Trophoblast cell (in vitro differentiated cells and primary cell): ENCODE measurements around the gene COTL1.

Experiments
- DNase-seq, 2 donors: peaks; one replicate each; pipeline ENCODE4 v3.0.0-alpha.2; 2016
- H2AFZ ChIP-seq: 2 replicates; pipeline ENCODE4 v1.6.1; 2013; ENCODE audit warnings: low read length, moderate library complexity, mild to moderate bottlenecking; ENCODE audit not compliant: insufficient read depth, poor library complexity
- H2AK5ac ChIP-seq: 2 replicates; pipeline ENCODE4 v1.6.1; 2013; ENCODE audit warnings: mild to moderate bottlenecking, low read length
- H2BK120ac ChIP-seq: 2 replicates; pipeline ENCODE4 v1.6.1; 2013; ENCODE audit warnings: low read length, mild to moderate bottlenecking, moderate library complexity; ENCODE audit not compliant: insufficient read depth, poor library complexity
- H2BK12ac ChIP-seq: 2 replicates; pipeline ENCODE4 v1.6.1; 2013; ENCODE audit warnings: mild to moderate bottlenecking, low read length, moderate library complexity
- H2BK5ac ChIP-seq: 2 replicates; pipeline ENCODE4 v1.6.1; 2013; ENCODE audit warnings: low read length, low read depth, moderate library complexity, mild to moderate bottlenecking; ENCODE audit not compliant: poor library complexity
- H3K14ac ChIP-seq: 2 replicates; pipeline ENCODE4 v1.6.1; 2013; ENCODE audit warnings: mild to moderate bottlenecking, low read length
- H3K18ac ChIP-seq: 2 replicates; pipeline ENCODE4 v1.6.1; 2013; ENCODE audit warnings: mild to moderate bottlenecking, low read length
- H3K23ac ChIP-seq: 2 replicates; pipeline ENCODE4 v1.6.1; 2013; ENCODE audit warnings: low read length
- H3K27ac ChIP-seq: 2 replicates; pipeline ENCODE4 v1.5.1; 2013; ENCODE audit warnings: low read depth, mild to moderate bottlenecking, inconsistent platforms, low read length, moderate library complexity
- H3K27me3 ChIP-seq: 2 replicates; pipeline ENCODE4 v1.6.1; 2013; ENCODE audit warnings: inconsistent platforms, mild to moderate bottlenecking, low read length, moderate library complexity; ENCODE audit not compliant: insufficient read depth
- H3K36me3 ChIP-seq, 2 experiments: 1 replicate in 1 of 2; 2 replicates in 1 of 2; pipeline ENCODE4 v1.6.1; 2013; ENCODE audit warnings: low read length in 2 of 2, mild to moderate bottlenecking in 2 of 2, moderate library complexity in 1 of 2; ENCODE audit not compliant: insufficient read depth in 2 of 2, control insufficient read depth in 1 of 2
- H3K4ac ChIP-seq: 2 replicates; pipeline ENCODE4 v1.6.1; 2013; ENCODE audit warnings: low read depth, mild to moderate bottlenecking, low read length, moderate library complexity
- H3K4me1 ChIP-seq, 2 experiments: 1 replicate in 1 of 2; 2 replicates in 1 of 2; pipeline ENCODE4 v1.6.1; 2013; ENCODE audit warnings: low read length in 2 of 2, mild to moderate bottlenecking in 2 of 2, moderate library complexity in 1 of 2; ENCODE audit not compliant: insufficient read depth in 2 of 2, control insufficient read depth in 1 of 2
- H3K4me2 ChIP-seq: 2 replicates; pipeline ENCODE4 v1.6.1; 2013; ENCODE audit warnings: inconsistent platforms, mild to moderate bottlenecking, low read length, moderate library complexity
- H3K4me3 ChIP-seq: 2 replicates; pipeline ENCODE4 v1.5.1; 2013; ENCODE audit warnings: mild to moderate bottlenecking, low read depth, low read length, inconsistent platforms
- H3K79me1 ChIP-seq: one replicate; pipeline ENCODE4 v1.6.1; 2013; ENCODE audit warnings: low read length
- H3K79me2 ChIP-seq: 2 replicates; pipeline ENCODE4 v1.6.1; 2013; ENCODE audit warnings: low read length, mild to moderate bottlenecking; ENCODE audit not compliant: control insufficient read depth, insufficient read depth, poor library complexity
- H3K9ac ChIP-seq: 2 replicates; pipeline ENCODE4 v1.6.1; 2013; ENCODE audit warnings: mild to moderate bottlenecking, low read length
- H3K9me3 ChIP-seq: 2 replicates; pipeline ENCODE4 v1.6.1; 2013; ENCODE audit warnings: low read depth, mild to moderate bottlenecking, control low read depth, inconsistent platforms, low read length; ENCODE audit not compliant: insufficient read depth
- H4K12ac ChIP-seq: 2 replicates; pipeline ENCODE4 v1.6.1; 2013; ENCODE audit warnings: low read depth, mild to moderate bottlenecking, low read length, moderate library complexity
- H4K8ac ChIP-seq: 2 replicates; pipeline ENCODE4 v1.6.1; 2013; ENCODE audit warnings: low read depth, mild to moderate bottlenecking, low read length, moderate library complexity
- H4K91ac ChIP-seq: one replicate; pipeline ENCODE4 v1.6.1; 2013; ENCODE audit warnings: low read depth, mild to moderate bottlenecking, low read length, moderate library complexity
- WGBS: extraction: QIAGEN DNeasy Blood & Tissue Kit; methylation state at CpG from one replicate; pipeline ENCODE4 v1.1.7; 2013; ENCODE audit warnings: missing lambda C conversion rate; ENCODE audit not compliant: insufficient read length, insufficient coverage; ENCODE audit errors: extremely low coverage; 5-methylcytosine and 5-hydroxymethylcytosine counted together

Gene COTL1

DNA sequence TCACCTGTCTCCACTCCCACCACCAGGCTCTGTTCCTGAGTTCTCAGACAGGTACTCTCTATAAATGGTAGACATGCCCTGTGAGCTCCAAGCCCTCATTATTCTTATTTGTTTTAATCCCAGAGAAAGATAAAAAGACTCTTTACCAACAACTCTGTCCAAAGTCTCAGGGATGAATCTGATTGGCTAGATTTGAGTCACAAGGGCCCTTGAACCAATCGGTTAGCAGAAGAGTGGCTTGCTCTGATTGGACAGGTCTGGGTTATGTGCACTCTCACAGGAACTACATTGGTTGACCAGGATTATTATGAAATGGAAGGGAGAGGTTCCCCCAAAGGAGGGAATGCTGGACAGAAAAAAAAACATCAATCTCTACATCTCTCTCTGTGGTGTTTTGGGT, 7.5 kb downstream of the COTL1 start:
- no peak overlapping the region for H3K4me2 ChIP-seq
- no peak overlapping the region for H2BK120ac ChIP-seq
- H3K27me3 ChIP-seq, result no peaks in the 10 kb centered on the region
- no peak overlapping the region for H3K23ac ChIP-seq
- no peak overlapping the region for H3K9ac ChIP-seq
- H3K18ac ChIP-seq, result no peak overlapping the region
- DNase-seq, result no peak
- no peak overlapping the region for H2AK5ac ChIP-seq
- H3K27ac ChIP-seq, result no peak overlapping the region
- no peaks in the 10 kb centered on the region for H3K79me1 ChIP-seq
- no peak overlapping the region for H2BK5ac ChIP-seq
- H4K91ac ChIP-seq, result no peak overlapping the region
- no peak overlapping the region for H3K14ac ChIP-seq
- H3K4me1 ChIP-seq, result peaks cover 0 to 5% of the 10 kb centered on the region in 2 experiments
- no peak overlapping the region for H3K4ac ChIP-seq
- no CpG with 5 or more reads among the region's 1 CpG for WGBS
- H4K12ac ChIP-seq, result no peak overlapping the region
- H4K8ac ChIP-seq, result no peak overlapping the region
- peaks cover 8% of the 10 kb centered on the region for H3K9me3 ChIP-seq
- H3K36me3 ChIP-seq, result peaks cover 26 to 37% of the 10 kb centered on the region in 2 experiments
- H2BK12ac ChIP-seq, result no peak overlapping the region
- peaks cover 4% of the 10 kb centered on the region for H3K79me2 ChIP-seq
- H3K4me3 ChIP-seq, result no peak overlapping the region
- no peak overlapping the region for H2AFZ ChIP-seq

DNA sequence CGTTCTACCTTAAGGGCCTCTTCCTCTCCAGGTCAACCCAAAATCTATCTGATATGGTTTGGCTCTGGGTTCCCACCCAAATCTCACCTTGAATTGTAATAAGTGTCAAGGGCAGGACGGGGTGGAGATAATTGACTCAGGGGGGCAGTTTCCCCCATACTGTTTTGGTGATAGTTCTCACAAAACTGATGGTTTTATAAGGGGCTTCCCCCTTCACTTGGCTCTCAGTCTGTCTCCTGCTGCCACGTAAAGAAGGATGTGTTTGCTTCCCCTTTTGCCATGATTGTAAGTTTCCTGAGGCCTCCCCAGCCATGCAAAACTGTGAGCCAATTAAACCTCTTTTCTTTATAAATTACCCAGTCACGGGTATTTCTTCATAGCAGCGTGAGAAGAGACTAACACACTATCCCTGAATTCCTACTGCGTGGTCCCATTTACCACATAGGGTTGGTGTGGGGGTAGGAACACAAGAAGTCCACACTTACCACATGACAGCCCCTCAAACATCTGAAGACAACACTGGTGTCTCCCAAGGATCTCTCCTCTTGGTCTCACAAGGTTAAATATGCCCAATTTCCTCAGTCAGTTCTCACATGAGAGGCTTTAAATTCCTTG, 8.2 kb downstream of the COTL1 start:
- no CpG with 5 or more reads among the region's 6 CpGs for WGBS
- no peak overlapping the region for H2BK12ac ChIP-seq
- H3K4me1 ChIP-seq, result peaks cover 0 to 6% of the 10 kb centered on the region in 2 experiments

DNA sequence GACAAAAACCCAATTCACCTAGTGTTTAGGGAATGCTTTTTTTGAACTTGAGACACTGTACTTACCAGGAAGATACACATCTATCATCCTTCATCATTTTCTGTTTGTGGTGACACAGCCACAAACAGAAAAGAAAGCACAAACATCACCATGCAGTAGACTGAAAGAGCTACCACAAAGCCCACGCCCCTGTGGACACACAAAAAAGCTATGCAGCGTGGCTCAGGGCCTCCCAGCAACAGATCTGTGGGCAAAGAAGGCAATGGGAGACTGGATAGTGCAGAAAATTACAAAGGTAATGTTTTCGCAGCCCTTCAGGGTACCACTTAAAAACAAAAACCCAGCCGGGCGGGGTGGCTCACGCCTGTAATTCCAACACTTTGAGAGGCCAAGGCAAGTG, 9.6 kb downstream of the COTL1 start:
- H4K8ac ChIP-seq, result no peak overlapping the region
- no peak overlapping the region for H3K4me2 ChIP-seq
- no peak overlapping the region for H2BK5ac ChIP-seq
- no peak overlapping the region for H3K4ac ChIP-seq
- peaks cover 2% of the 10 kb centered on the region for H3K79me2 ChIP-seq
- no peak overlapping the region for H3K23ac ChIP-seq
- H2BK12ac ChIP-seq, result no peak overlapping the region
- H2AK5ac ChIP-seq, result no peak overlapping the region
- H3K36me3 ChIP-seq, result peaks cover 21 to 29% of the 10 kb centered on the region in 2 experiments
- H4K12ac ChIP-seq, result no peak overlapping the region
- H3K18ac ChIP-seq, result no peak overlapping the region
- no peak overlapping the region for H3K14ac ChIP-seq
- no peak overlapping the region for H2AFZ ChIP-seq
- H3K79me1 ChIP-seq, result no peaks in the 10 kb centered on the region
- H3K27me3 ChIP-seq, result no peaks in the 10 kb centered on the region
- WGBS, result no CpG with 5 or more reads among the region's 6 CpGs
- H3K27ac ChIP-seq, result no peak overlapping the region
- no peak overlapping the region for H3K9ac ChIP-seq
- H4K91ac ChIP-seq, result no peak overlapping the region
- peaks cover 8% of the 10 kb centered on the region for H3K9me3 ChIP-seq
- no peak for DNase-seq
- H3K4me1 ChIP-seq, result peaks cover 0 to 6% of the 10 kb centered on the region in 2 experiments
- H2BK120ac ChIP-seq, result no peak overlapping the region
- H3K4me3 ChIP-seq, result no peak overlapping the region

More for the DNA sequence above, 8.2 kb downstream of the COTL1 start:
- Histone ChIP-seq H3K79me1 (no peaks in the 10 kb centered on the region), H2BK120ac (no peak overlapping the region), H4K91ac (no peak overlapping the region), H3K14ac (no peak overlapping the region), H3K36me3 (peaks cover 22 to 31% of the 10 kb centered on the region in 2 experiments), H4K8ac (no peak overlapping the region), H3K9ac (no peak overlapping the region), H2BK5ac (no peak overlapping the region), H3K18ac (no peak overlapping the region), H4K12ac (no peak overlapping the region), H2AK5ac (no peak overlapping the region), H2AFZ (no peak overlapping the region), H3K9me3 (peaks cover 8% of the 10 kb centered on the region), H3K4ac (peak overlapping the region; percentile 43), H3K79me2 (peaks cover 4% of the 10 kb centered on the region), H3K27me3 (no peaks in the 10 kb centered on the region), H3K4me2 (no peak overlapping the region), H3K23ac (no peak overlapping the region), H3K4me3 (no peak overlapping the region), H3K27ac (no peak overlapping the region)
- no peak for DNase-seq

DNA sequence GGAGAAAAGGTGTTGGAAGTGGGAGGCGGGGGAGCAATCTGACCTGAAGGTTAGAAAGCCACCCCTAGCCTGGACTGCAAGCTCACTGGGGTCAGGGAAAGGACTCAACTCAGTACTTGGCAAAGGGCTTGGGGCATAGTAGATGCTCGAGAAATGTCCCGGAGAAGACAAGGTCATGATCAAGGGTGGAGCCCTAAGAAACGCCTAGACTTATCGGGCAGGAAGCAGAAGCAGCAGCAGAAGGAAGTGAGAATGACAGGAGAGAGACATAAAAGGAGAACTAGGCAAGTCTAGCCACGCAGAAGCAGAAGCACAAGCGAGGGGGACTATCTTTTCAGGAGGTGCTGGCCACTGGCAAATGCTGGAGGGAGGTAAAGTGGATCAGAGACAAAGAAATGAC, 10.2 kb downstream of the COTL1 start:
- H3K23ac ChIP-seq, result no peak overlapping the region
- peaks cover 8% of the 10 kb centered on the region for H3K9me3 ChIP-seq
- no peak overlapping the region for H2AFZ ChIP-seq
- H4K91ac ChIP-seq, result no peak overlapping the region
- peaks cover 2% of the 10 kb centered on the region for H3K79me2 ChIP-seq
- peaks cover 21 to 27% of the 10 kb centered on the region in 2 experiments for H3K36me3 ChIP-seq
- H3K79me1 ChIP-seq, result no peaks in the 10 kb centered on the region
- no peak overlapping the region for H3K18ac ChIP-seq
- peaks cover 0 to 6% of the 10 kb centered on the region in 2 experiments for H3K4me1 ChIP-seq
- no peaks in the 10 kb centered on the region for H3K27me3 ChIP-seq
- H2BK5ac ChIP-seq, result no peak overlapping the region
- H4K8ac ChIP-seq, result no peak overlapping the region
- no CpG with 5 or more reads among the region's 7 CpGs for WGBS
- H4K12ac ChIP-seq, result no peak overlapping the region
- H3K9ac ChIP-seq, result no peak overlapping the region
- no peak overlapping the region for H3K4me2 ChIP-seq
- H2BK120ac ChIP-seq, result no peak overlapping the region
- H2AK5ac ChIP-seq, result no peak overlapping the region
- no peak overlapping the region for H3K14ac ChIP-seq
- no peak overlapping the region for H2BK12ac ChIP-seq
- H3K4me3 ChIP-seq, result no peak overlapping the region
- no peak overlapping the region for H3K27ac ChIP-seq
- peak overlapping the region; percentile 65 for H3K4ac ChIP-seq
- no peak for DNase-seq
